H1 (cell line): Measurements from ENCODE around the gene ATOH8. TPM values are rescaled to one million over a fixed set of nuclear protein-coding genes. Genes with fewer than 3 reads are reported as not detected.

ENCODE experiments used
- CTCF ChIA-PET: fragments of 300-600 bp; sonication (Branson Sonifier 250); formaldehyde crosslinking; loops from one replicate; lab custom pipeline; 2021; ENCODE audit not compliant: partially characterized antibody; lab: Charles Lee
- POLR2A ChIA-PET: fragments of 300-600 bp; sonication (Branson Sonifier 250); formaldehyde crosslinking; loops from one replicate; lab custom pipeline; 2021; ENCODE audit warnings: inconsistent platforms; ENCODE audit not compliant: partially characterized antibody; lab: Charles Lee
- DNase-seq, 2 experiments: peaks; one replicate each; pipeline versions ENCODE4 v3.0.0 to v3.0.0-alpha.2; 2010 to 2022; ENCODE audit warnings: low spot score in 2 of 2, low read depth in 1 of 2, mixed read lengths in 1 of 2
- FAIRE-seq: peaks from 2 replicates; lab custom pipeline; 2011; peaks lifted over from hg19 to GRCh38; lab: Jason Lieb, UNC
- H2AFZ ChIP-seq: 2 replicates; pipeline ENCODE4 v1.8.1; 2012; ENCODE audit warnings: low read length, inconsistent platforms
- H2AK5ac ChIP-seq: 2 replicates; pipeline ENCODE4 v1.6.1; 2013; ENCODE audit warnings: low read depth, low read length
- H2BK120ac ChIP-seq: replicated peaks from 2 replicates; pipeline ENCODE3; 2013; ENCODE audit warnings: low read depth, low read length, inconsistent platforms
- H2BK12ac ChIP-seq: 2 replicates; pipeline ENCODE4 v1.6.1; 2013; ENCODE audit warnings: low read depth, low read length
- H2BK15ac ChIP-seq: 2 replicates; pipeline ENCODE4 v1.6.1; 2013; ENCODE audit warnings: low read length
- H2BK20ac ChIP-seq: 2 replicates; pipeline ENCODE4 v1.6.1; 2013; ENCODE audit warnings: low read length
- H2BK5ac ChIP-seq: 2 replicates; pipeline ENCODE4 v1.6.1; 2013; ENCODE audit warnings: low read depth, low read length
- H3K14ac ChIP-seq: 2 replicates; pipeline ENCODE4 v1.6.1; 2013; ENCODE audit warnings: inconsistent platforms; ENCODE audit not compliant: insufficient read length
- H3K18ac ChIP-seq: 2 replicates; pipeline ENCODE4 v1.6.1; 2013; ENCODE audit warnings: low read length; ENCODE audit errors: extremely low read depth
- H3K23ac ChIP-seq: 2 replicates; pipeline ENCODE4 v1.6.1; 2013; ENCODE audit warnings: inconsistent platforms; ENCODE audit not compliant: insufficient read length
- H3K23me2 ChIP-seq: 2 replicates; pipeline ENCODE4 v1.6.1; 2013; ENCODE audit warnings: low read depth, low read length
- H3K27ac ChIP-seq: 2 replicates; pipeline ENCODE4 v1.6.1; 2011; ENCODE audit warnings: low read depth, low read length, inconsistent platforms
- H3K27me3 ChIP-seq, 4 experiments: replicated peaks in 1 of 4; 1 replicate in 1 of 4; 2 replicates in 3 of 4; pipeline versions ENCODE4 v1.6.1 to v1.8.1; 2011 to 2013; ENCODE audit warnings: low read length in 3 of 4, mild to moderate bottlenecking in 3 of 4, inconsistent platforms in 2 of 4, mixed read lengths in 2 of 4, moderate library complexity in 1 of 4; ENCODE audit not compliant: control insufficient read depth in 3 of 4, insufficient read depth in 3 of 4; ENCODE audit errors: extremely low read depth in 1 of 4
- H3K36me3 ChIP-seq, 4 experiments: 2 replicates each; pipeline versions ENCODE4 v1.6.1 to v1.8.1; 2011 to 2013; ENCODE audit warnings: mild to moderate bottlenecking in 4 of 4, low read length in 3 of 4, moderate library complexity in 2 of 4, control low read depth in 1 of 4, inconsistent platforms in 1 of 4; ENCODE audit not compliant: insufficient read depth in 4 of 4, control insufficient read depth in 2 of 4
- H3K4ac ChIP-seq: replicated peaks from 2 replicates; pipeline ENCODE3; 2013; ENCODE audit warnings: low read length, low read depth, mixed read lengths, inconsistent platforms; ENCODE audit not compliant: insufficient read length
- H3K4me1 ChIP-seq, 4 experiments: replicated peaks in 1 of 4; 1 replicate in 1 of 4; 2 replicates in 3 of 4; pipeline versions ENCODE4 v1.6.1 to v1.8.1; 2011 to 2013; ENCODE audit warnings: low read length in 3 of 4, inconsistent platforms in 2 of 4, mixed read lengths in 1 of 4; ENCODE audit not compliant: insufficient read depth in 4 of 4, control insufficient read depth in 3 of 4
- H3K4me2 ChIP-seq, 2 experiments: 2 replicates each; pipeline versions ENCODE4 v1.6.1 to v1.8.1; 2011 to 2013; ENCODE audit warnings: low read depth in 2 of 2, low read length in 2 of 2, control low read depth in 1 of 2, inconsistent platforms in 1 of 2, mild to moderate bottlenecking in 1 of 2; ENCODE audit not compliant: insufficient read depth in 1 of 2
- H3K4me3 ChIP-seq, 4 experiments: fragments of 200-600, 300-600 bp in 1 of 4; sonication (generic), shearing (Covaris generic), sonication (Bioruptor Twin) in 1 of 4; 2 replicates each; pipeline versions ENCODE4 v1.5.1 to v1.8.1; 2011 to 2016; ENCODE audit warnings: low read length in 4 of 4, low read depth in 3 of 4, control low read depth in 2 of 4, inconsistent platforms in 2 of 4, mild to moderate bottlenecking in 2 of 4, mixed read lengths in 1 of 4, moderate library complexity in 1 of 4; ENCODE audit not compliant: insufficient read depth in 2 of 4; ENCODE audit errors: extremely low read depth in 1 of 4
- H3K56ac ChIP-seq: replicated peaks from 2 replicates; pipeline ENCODE3; 2013; ENCODE audit warnings: low read depth, mild to moderate bottlenecking, mixed read lengths, low read length, inconsistent platforms; ENCODE audit not compliant: insufficient read length
- H3K79me1 ChIP-seq: 2 replicates; pipeline ENCODE4 v1.6.1; 2013; ENCODE audit warnings: low read depth, low read length, control low read depth
- H3K79me2 ChIP-seq, 2 experiments: 2 replicates each; pipeline versions ENCODE4 v1.6.1 to v1.8.1; 2012 to 2013; ENCODE audit warnings: low read length in 2 of 2, mild to moderate bottlenecking in 2 of 2, inconsistent platforms in 1 of 2; ENCODE audit not compliant: insufficient read depth in 2 of 2, control insufficient read depth in 1 of 2
- H3K9ac ChIP-seq, 4 experiments: replicated peaks in 1 of 4; 1 replicate in 1 of 4; 2 replicates in 3 of 4; pipeline versions ENCODE4 v1.6.1 to v1.8.1; 2011 to 2013; ENCODE audit warnings: low read depth in 3 of 4, low read length in 3 of 4, control low read depth in 2 of 4, mild to moderate bottlenecking in 2 of 4, moderate library complexity in 2 of 4, inconsistent platforms in 1 of 4; ENCODE audit errors: extremely low read depth in 1 of 4
- H3K9me3 ChIP-seq, 2 experiments: 2 replicates each; pipeline versions ENCODE4 v1.6.1 to v1.8.1; 2012 to 2013; ENCODE audit warnings: mild to moderate bottlenecking in 2 of 2, moderate library complexity in 2 of 2, control low read depth in 1 of 2, inconsistent platforms in 1 of 2, low read depth in 1 of 2, low read length in 1 of 2, mixed read lengths in 1 of 2; ENCODE audit not compliant: insufficient read depth in 2 of 2
- H4K20me1 ChIP-seq, 2 experiments: replicated peaks in 1 of 2; 2 replicates each; pipeline versions ENCODE3 to v1.8.1; 2011 to 2013; ENCODE audit warnings: inconsistent platforms in 2 of 2, low read length in 2 of 2, mild to moderate bottlenecking in 1 of 2; ENCODE audit not compliant: insufficient read depth in 2 of 2, control insufficient read depth in 1 of 2
- H4K5ac ChIP-seq: 2 replicates; pipeline ENCODE4 v1.6.1; 2013; ENCODE audit warnings: low read length, low read depth, mixed read lengths, inconsistent platforms; ENCODE audit not compliant: insufficient read length
- H4K8ac ChIP-seq: 2 replicates; pipeline ENCODE4 v1.8.0; 2013; ENCODE audit warnings: mild to moderate bottlenecking, moderate library complexity, low read length, inconsistent platforms; ENCODE audit not compliant: insufficient read depth; ENCODE audit errors: extremely low read depth
- H4K91ac ChIP-seq: replicated peaks from 2 replicates; pipeline ENCODE3; 2013; ENCODE audit warnings: low read length, mixed read lengths, inconsistent platforms; ENCODE audit not compliant: insufficient read length
- BACH1 ChIP-seq: IDR thresholded peaks from 2 replicates; pipeline ENCODE4 v1.6.1; 2012; ENCODE audit warnings: low read length, improper control_type of control experiment
- CBX5 ChIP-seq: fragments of 300-800, 300-1000 bp; sonication (generic); IDR thresholded peaks from 2 replicates; pipeline ENCODE4 v1.7.1; 2016; ENCODE audit warnings: antibody characterized with exemption, low read length, low read depth
- CHD2 ChIP-seq: IDR thresholded peaks from 2 replicates; pipeline ENCODE4 v1.6.1; 2012; ENCODE audit warnings: low read length, improper control_type of control experiment
- CREB1 ChIP-seq: IDR thresholded peaks from 2 replicates; pipeline ENCODE4 v1.6.1; 2012; ENCODE audit warnings: inconsistent platforms
- FOSL1 ChIP-seq: IDR thresholded peaks from 2 replicates; pipeline ENCODE4 v1.6.1; 2011; ENCODE audit warnings: mild to moderate bottlenecking, low read depth, low read length, moderate library complexity; ENCODE audit not compliant: insufficient read depth
- KDM4A ChIP-seq: IDR thresholded peaks from one replicate; pipeline ENCODE4 v1.7.1; 2012; ENCODE audit warnings: low read depth, mild to moderate bottlenecking, moderate library complexity, low read length, inconsistent platforms; ENCODE audit not compliant: severe bottlenecking
- MAX ChIP-seq: IDR thresholded peaks from 2 replicates; pipeline ENCODE4 v1.6.1; 2012; ENCODE audit warnings: inconsistent platforms
- RAD21 ChIP-seq, 2 experiments: IDR thresholded peaks in 1 of 2; conservative IDR thresholded peaks in 1 of 2; 2 replicates each; pipeline ENCODE4 v1.6.1; 2011; ENCODE audit warnings: low read depth in 2 of 2, low read length in 2 of 2, improper control_type of control experiment in 1 of 2, inconsistent platforms in 1 of 2, mild to moderate bottlenecking in 1 of 2, moderate library complexity in 1 of 2
- SIN3A ChIP-seq, 2 experiments: IDR thresholded peaks in 1 of 2; conservative IDR thresholded peaks in 1 of 2; 2 replicates each; pipeline ENCODE4 v1.6.1; 2011 to 2012; ENCODE audit warnings: low read length in 2 of 2, improper control_type of control experiment in 1 of 2, low read depth in 1 of 2, mild to moderate bottlenecking in 1 of 2
- SP4 ChIP-seq: IDR thresholded peaks from 2 replicates; pipeline ENCODE4 v1.6.1; 2012; ENCODE audit warnings: low read length, inconsistent platforms
- TCF12 ChIP-seq: IDR thresholded peaks from 2 replicates; pipeline ENCODE4 v1.6.1; 2011; ENCODE audit warnings: low read depth, mild to moderate bottlenecking, low read length
- USF2 ChIP-seq: IDR thresholded peaks from 2 replicates; pipeline ENCODE4 v1.6.1; 2011; ENCODE audit warnings: low read length, improper control_type of control experiment
- WGBS, 2 experiments: shearing (Covaris generic) in 1 of 2; methylation state at CpG; one replicate each; pipeline versions ENCODE4 v1.1.6 to v1.1.7; 2013 to 2015; ENCODE audit warnings: low lambda C conversion rate in 2 of 2, mixed read lengths in 2 of 2, inconsistent platforms in 1 of 2, low coverage in 1 of 2, missing lambda C conversion rate in 1 of 2; ENCODE audit not compliant: insufficient replicate concordance in 2 of 2, insufficient coverage in 1 of 2, insufficient read length in 1 of 2; ENCODE audit errors: extremely low coverage in 1 of 2, missing lambda C conversion rate in 1 of 2; 5-methylcytosine and 5-hydroxymethylcytosine counted together
- polyA plus RNA-seq, 7 experiments: library from polyadenylated mRNA; depleted of rRNA in 3 of 7; stranded (reverse) in 5 of 7; unstranded in 2 of 7; fragments of >200 nt in 5 of 7; fragments of 200-250 nt in 2 of 7; gene quantifications; 1 replicate in 5 of 7; 2 replicates in 1 of 7; 4 replicates in 1 of 7; pipeline versions ENCODE4 v1.2.1 to v1.2.3, GENCODE V29; 2011 to 2013; ENCODE audit warnings: missing spikeins in 2 of 7, mixed read lengths in 2 of 7
- total RNA-seq: library from RNA; stranded (reverse); fragmentation: NEBNext Ultra II Directional; extraction: Animal tissue kit (Norgen Biotek cat#: 25700); gene quantifications from 2 replicates; pipeline ENCODE4 v1.2.1, GENCODE V29; 2021

ATOH8 gene
- total and polyA plus RNA-seq, 2 of the 8 experiments (the other 6 are each of a cell fraction or from before 2014, with no cell fraction given): 0.50 to 0.53 TPM

DNA sequence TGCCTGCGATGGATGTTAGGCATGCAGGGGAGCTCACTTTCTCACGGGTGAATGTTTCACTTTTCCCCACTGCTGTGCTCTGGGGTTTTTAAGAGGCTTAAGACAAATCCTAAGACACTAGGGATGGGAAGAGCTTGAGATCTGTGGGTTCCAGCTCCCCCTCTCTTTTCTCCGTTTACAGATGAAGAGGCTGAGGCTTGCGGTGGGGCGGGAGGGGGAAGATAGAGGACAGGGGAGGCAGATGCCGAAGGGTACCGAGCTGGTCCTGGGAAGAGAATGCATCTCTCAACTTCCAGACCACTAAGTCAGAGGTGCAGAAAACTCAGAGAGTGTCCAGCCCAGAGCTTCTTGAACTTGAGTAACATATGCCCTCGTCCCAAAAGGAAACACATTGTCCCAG lies 8.2 kb upstream of the ATOH8 start:
- no peak overlapping the region for H3K4me3 ChIP-seq
- no peak overlapping the region for H3K23ac ChIP-seq
- H3K36me3 ChIP-seq: no peaks in the 10 kb centered on the region
- no peaks in the 10 kb centered on the region for H3K9me3 ChIP-seq
- 79% methylated on average over 8 of the region's 8 CpGs; no CpG with 5 or more reads in 1 of the 2 experiments for WGBS, 2 experiments
- H3K27ac ChIP-seq: no peak overlapping the region
- no peak overlapping the region for H4K91ac ChIP-seq
- peaks cover 0 to 8% (median 2%) of the 10 kb centered on the region in 4 experiments; a peak in 4 of 7 replicates for H3K27me3 ChIP-seq
- no peak overlapping the region for H4K8ac ChIP-seq
- H3K79me1 ChIP-seq: no peaks in the 10 kb centered on the region
- H2BK12ac ChIP-seq: no peak overlapping the region
- no peak overlapping the region for H3K56ac ChIP-seq
- no peak for DNase-seq
- H4K5ac ChIP-seq: no peak overlapping the region
- no peaks in the 10 kb centered on the region for H4K20me1 ChIP-seq
- H3K4ac ChIP-seq: no peak overlapping the region
- H2BK120ac ChIP-seq: no peak overlapping the region
- no peak overlapping the region for H3K4me2 ChIP-seq
- no peak overlapping the region for H3K9ac ChIP-seq
- no peak overlapping the region for H2BK15ac ChIP-seq
- no peak overlapping the region for H3K18ac ChIP-seq
- H3K23me2 ChIP-seq: no peaks in the 10 kb centered on the region; the same call in 1 of the 2 replicates
- no peak overlapping the region for H2BK20ac ChIP-seq
- peaks cover 0 to 9% (median 4%) of the 10 kb centered on the region in 4 experiments; a peak in 3 of 7 replicates for H3K4me1 ChIP-seq
- no peaks in the 10 kb centered on the region for H3K79me2 ChIP-seq
- POLR2A ChIA-PET: interaction anchor here (0.7 to 1.1 kb wide), 3 partner anchors 8 to 40 kb away, joined by 3 read pairs; partner anchors contain the start of gene ATOH8
- no peak for FAIRE-seq
- no peak overlapping the region for H3K14ac ChIP-seq
- CTCF ChIA-PET: interaction anchor here (0.7 to 47.8 kb wide), 14 partner anchors 10 to 97 kb away, joined by 3 to 986 read pairs (median 4); no protein-coding TSS in a partner anchor
- no peak overlapping the region for H2AK5ac ChIP-seq
- no peak overlapping the region for H2AFZ ChIP-seq
- no peak overlapping the region for H2BK5ac ChIP-seq
- TF ChIP-seq FOSL1 (no peak), BACH1 (no peak), CHD2 (no peak), USF2 (no peak), SP4 (no peak), KDM4A (no peak), RAD21 (IDR thresholded peaks at IDR 0.05 in 1 of 2, conservative IDR thresholded peaks at IDR 0.05 in 1 of 2; ENCODE audit: low read depth in 2 of 2, low read length in 2 of 2) (no peak), MAX (no peak), TCF12 (no peak), SIN3A (conservative IDR thresholded peaks at IDR 0.05 in 1 of 2, IDR thresholded peaks at IDR 0.05 in 1 of 2; ENCODE audit: low read depth in 1 of 2, low read length in 2 of 2) (no peak), CBX5 (no peak), CREB1 (no peak)
